Measurements from ENCODE around the gene NOS2.

Gene NOS2

GRCh38 chr17:27818401-27819105, 18.2 kb upstream of the NOS2 start:
- DNase-seq: no peak

- DNase-seq: no peak
Observed at GRCh38 chr17:27817731-27818130, 17.4 kb upstream of the NOS2 start.

DNA sequence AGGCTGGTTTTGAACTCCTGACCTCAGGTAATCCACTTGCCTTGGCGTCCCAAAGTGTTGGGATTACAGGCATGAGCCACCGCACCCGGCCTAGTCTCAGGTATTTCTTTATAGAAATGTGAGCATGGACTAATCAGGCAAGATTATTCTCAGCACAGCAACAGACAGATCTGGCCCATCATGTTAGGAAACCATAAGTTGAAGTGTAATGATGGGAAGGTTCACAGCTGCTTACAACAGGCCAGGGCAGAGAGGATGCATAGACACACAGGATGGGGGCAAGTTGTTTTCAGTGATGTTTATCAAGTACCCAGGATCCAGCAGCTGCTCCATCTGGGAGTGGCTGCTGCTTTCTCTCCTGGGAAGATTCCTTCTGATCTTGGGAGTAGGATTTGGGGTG, 16.6 kb upstream of the NOS2 start:
- no peak for DNase-seq

DNA sequence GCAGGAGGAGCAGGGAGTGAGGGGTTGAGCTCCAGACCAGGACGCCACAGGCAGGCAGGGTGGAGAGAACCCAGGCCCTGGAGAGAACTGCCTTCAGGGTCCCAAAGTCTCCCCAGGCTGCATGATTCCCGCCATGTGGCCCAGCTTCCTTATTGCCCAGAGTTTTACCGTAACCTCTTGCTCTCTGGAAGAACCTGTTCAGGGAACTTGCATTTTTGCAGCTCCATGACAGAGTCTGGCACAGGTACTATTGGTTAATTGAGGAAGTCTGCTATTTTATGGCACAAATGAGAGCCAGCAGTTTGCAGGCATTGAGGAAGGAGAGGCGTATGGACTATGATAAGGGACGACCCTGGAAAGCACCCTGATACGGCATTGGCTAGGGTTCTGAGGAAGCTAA, 11.6 kb upstream of the NOS2 start:
- no peak for DNase-seq

GRCh38 chr17:27810902-27811557, 10.7 kb upstream of the NOS2 start:
- DNase-seq: no peak

DNA sequence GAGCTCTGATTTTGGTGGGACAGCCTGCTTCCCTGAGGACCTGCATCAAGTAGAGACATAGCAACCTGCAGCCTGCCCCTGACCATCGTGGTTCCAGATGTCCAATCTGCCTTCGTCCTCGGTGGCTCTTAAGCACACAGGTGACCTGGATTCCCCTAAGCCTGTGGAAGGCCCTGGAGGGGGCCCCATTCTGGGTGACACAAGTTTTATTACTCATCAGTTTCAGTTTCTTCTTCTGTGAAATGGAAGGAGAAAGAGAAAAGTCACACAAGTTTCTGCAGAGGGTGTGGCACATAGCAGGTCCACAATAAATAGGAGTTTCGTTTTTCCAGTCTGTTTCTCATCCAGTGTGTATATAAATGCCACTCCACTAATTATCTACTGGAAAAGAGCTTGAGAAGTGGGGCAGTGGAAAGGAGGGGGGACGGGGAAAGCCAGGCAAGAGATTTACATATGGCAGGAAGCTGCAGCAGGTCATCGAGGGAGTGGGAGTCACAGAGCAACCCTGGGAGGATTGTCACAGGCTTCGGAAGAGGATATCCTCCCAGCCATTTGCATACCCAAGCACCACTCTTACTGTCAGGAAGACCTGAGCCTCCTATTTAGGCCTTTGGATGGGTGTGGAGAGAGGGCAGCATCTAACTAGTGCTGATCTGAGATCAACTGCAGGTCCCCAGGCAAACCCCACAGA, 10.0 kb upstream of the NOS2 start:
- no peak for DNase-seq

DNA sequence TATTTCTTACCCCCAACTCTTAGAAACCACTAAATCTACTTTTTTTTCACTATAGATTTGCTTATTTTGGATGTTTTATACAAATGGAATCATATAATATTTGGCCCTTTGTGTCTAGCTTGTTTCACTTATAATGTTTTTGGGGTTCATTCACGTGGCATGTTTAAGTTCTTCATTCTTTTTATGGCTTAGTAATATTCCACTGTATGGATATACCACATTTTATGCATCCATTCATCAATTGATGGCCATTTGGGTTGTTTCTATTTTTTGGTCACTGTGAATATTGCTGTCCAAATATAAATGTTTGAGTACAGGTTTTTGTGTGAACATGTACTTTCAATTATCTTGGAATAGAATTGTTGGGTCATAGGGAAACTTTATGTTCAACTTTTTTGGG, 9.2 kb upstream of the NOS2 start:
- no peak for DNase-seq

DNA sequence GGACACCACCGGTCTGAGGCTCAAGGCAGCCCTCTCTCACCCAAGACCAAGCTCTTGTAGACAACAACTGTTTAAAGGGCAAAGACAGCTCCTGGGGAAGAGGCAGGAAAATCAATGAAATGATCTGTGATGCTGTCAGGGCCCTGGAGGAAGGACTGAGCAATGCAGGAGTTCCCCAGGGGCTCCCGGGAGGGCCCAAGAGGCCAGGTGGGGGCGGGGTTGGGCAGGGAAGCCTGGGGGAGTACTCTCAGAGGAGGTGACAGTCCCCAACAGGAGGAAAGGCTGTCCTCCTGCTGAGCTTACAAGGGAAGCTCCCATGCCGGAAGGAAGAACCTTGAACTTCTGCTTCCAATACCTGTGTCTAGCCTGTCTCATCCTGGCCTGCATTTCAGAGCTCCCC, 8.3 kb upstream of the NOS2 start:
- DNase-seq: no peak

GRCh38 chr17:27807567-27808470, 7.5 kb upstream of the NOS2 start:
- DNase-seq: peak in 2 of 14 donors; percentile 2 to 11

DNA sequence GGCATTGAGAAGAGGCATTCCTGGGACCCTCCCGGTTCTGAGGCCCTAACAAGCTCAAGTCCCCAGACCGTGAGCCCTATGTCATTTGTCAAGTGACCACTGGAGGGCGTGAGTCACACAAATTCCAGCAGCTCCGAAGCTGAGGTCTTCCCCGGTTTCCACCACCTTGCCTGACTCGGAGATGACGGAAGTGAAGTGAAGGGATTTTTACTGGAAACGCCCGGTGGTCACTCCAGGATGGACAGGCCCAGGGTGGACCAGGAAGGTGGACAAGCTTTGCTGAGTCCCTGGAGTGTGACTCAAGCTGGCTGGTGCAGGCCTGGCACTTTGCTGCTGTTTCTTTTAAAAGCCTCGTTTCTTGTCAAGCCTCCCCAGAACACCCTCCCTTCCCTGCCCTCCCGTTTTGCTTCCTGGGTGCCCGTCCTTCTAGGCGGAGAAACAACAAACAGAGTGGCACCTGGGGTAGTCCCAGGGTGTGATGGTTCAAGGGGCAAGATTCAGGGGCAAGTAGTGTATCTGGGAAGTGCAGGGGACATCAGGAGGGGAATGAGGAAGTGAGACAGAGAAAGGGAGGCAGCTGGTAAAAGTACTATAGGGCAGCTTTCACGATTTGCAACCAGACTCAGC, 5.3 kb upstream of the NOS2 start:
- DNase-seq: peak in 13 of 14 donors; percentile 11 to 75 (median 63)

DNA sequence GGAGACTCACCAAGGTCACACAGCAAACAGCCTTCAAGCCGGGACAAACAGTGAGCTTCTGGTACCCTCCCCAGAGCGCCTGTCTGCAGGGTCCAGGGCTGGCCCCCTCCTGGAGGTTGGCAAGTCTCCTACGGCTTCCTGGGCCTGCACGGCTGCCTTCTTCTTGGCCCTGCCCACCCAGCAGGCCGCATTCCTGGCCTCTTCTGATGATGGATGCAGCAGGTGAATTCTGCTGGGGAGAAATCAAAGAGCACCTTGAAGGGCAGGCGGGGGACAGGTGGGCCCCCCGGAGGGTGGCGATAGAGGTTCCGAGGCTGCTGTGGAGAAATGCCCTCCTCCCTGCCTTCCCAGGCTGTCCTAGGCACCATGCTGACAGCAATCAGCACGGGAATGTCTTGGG, 3.8 kb upstream of the NOS2 start:
- no peak for DNase-seq

- DNase-seq: no peak
Observed at GRCh38 chr17:27802962-27803680, 2.8 kb upstream of the NOS2 start.

DNA sequence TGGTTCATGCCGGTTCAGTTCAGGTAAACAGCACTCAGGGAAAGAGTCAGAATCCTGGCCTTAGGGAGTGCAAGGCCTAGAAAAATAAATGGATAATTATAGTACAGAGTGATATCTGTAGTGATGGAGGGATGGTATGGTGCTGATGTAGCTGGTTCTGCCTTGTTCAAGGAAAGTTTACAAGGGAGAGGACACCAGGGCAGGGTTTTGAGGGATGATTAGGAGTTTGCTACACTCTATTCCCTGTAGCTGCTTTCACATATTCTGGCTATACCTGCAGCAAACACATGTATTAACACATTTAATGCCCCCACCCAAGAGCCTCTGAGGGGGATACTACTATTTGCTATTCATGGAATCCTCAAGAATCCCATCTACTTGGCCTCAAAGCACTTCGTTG, 1.7 kb upstream of the NOS2 start:
- DNase-seq: no peak

DNA sequence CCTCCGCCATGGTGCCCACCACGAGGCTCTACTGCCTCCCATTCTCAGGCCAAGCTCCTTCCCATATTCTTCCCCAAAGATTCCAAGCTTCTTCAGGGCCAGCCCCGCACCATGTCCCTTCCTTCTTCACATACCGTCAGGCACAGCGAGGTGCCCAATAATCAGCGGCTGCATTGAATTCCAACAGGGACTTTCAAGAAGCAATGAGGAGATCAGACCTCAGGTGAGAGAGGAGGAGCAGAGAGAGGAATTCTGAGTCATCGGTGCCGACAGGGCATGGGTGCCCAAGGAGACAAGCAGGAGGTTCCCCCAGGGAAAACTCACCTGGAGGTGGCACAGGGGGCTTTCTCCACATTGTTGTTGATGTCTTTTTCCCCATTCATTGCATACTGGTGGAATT, 2.0 kb downstream of the NOS2 start:
- DNase-seq: no peak

DNA sequence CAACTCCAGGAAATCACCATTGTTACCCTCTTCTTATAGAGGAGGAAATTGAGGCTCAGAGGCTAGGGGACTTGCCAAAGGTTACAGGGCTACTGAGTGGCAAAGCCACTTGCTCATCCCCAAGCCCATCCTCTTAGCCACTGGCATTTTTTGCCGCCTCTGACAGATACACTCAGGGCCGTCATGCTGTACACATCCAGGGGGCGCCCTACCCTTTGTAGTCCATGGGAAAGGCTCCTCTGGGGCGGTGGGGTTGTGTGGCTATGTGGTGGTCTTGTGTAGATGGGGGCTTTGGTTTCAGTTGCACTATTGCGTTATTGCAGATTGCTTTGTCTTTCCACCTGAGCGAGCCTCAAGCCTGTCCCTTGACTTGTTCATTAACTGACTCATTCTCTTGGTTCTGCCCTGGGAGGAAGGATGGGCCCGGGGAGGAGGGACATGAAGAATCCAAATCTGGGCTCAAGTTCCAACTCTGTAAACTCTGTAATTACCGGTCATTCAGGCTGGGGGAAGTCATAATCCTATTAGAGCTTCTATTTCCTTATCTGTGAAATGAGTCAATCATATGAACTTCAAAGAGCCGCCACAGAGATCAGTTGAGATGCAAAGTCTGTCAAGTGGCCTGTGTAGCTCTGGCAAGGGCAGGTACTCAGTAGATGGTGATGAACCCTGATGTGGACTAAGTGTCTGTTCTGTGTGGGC, 2.8 kb downstream of the NOS2 start:
- DNase-seq: no peak

- no peak for DNase-seq
Observed at GRCh38 chr17:27793906-27794569, 6.3 kb downstream of the NOS2 start.

DNA sequence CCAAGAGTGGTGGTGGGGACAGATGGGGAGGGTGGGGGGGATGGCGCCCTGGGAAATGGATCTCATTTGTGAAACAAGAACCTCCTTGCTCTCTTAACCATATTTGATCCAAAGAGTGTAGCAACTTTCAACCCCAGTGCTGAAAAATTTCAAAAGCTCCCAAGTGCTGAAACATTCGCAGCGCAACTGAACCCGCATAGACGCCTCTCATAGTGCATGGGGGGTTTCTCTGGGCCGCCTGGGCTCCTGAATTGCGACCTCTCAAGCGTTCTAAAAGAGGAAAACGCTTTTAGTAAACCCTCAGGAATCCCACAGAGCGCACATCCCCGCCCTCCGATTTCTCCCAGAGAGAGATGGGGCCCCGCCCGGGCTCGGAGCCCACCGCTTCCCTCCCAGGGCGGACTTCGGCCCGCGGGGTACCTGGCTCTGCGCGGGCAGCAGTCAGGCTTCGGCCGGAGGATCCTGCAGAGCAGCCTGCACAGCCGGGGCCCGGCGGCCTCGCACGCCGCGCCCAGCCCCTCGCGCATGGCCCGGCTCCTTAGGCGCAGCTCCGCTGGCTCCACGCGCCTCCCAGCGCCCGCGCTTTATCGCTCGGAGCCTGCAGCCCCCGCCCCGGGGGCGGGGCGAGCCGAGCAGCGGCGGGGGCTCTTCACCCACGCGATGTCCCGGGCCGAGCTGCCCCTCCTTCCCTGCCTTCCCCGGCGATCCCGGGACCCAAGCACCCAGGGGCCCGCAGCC, 7.0 kb downstream of the NOS2 start:
- peak in 1 of 14 donors; percentile 9 for DNase-seq

- no peak for DNase-seq
Observed at GRCh38 chr17:27792095-27792494, 8.2 kb downstream of the NOS2 start.

- no peak for DNase-seq
Observed at GRCh38 chr17:27788919-27789318, 11.4 kb downstream of the NOS2 start.
